HCT116 (cell line): ENCODE data around the gene TMEM42. TPM values are rescaled to one million over a fixed set of nuclear protein-coding genes. Genes with fewer than 3 reads are reported as not detected.

Source experiments
- ATAC-seq: fragments of 200-7000 bp; cut with Tn5 transposase; 2 replicates; pipeline ENCODE4 v1.9.1; 2020; ENCODE audit warnings: mild to moderate bottlenecking, moderate library complexity
- BruUV-seq: library from RNA; stranded (reverse); fragments of 400-500 nt; replicated peaks from 2 replicates; lab custom pipeline; 2021; lab: Mats Ljungman, UMichigan
- CTCF ChIA-PET: fragments of 300-600 bp; sonication (Branson Sonifier 250); formaldehyde crosslinking; loops from one replicate; lab custom pipeline; 2021; ENCODE audit warnings: antibody characterized with exemption; lab: Charles Lee
- POLR2A ChIA-PET: fragments of 300-600, 350-600 bp; sonication (Branson Sonifier 250); formaldehyde crosslinking; loops from one replicate; lab custom pipeline; 2021; ENCODE audit warnings: antibody characterized with exemption; lab: Charles Lee
- RAD21 ChIA-PET, 2 experiments: fragments of 300-600 bp; sonication (Branson Sonifier 250); formaldehyde crosslinking; loops; one replicate each; lab custom pipeline; 2023; ENCODE audit warnings: low total read pairs in 2 of 2; ENCODE audit not compliant: uncharacterized antibody in 2 of 2, unreplicated experiment in 2 of 2, low non-redundant PET in 1 of 2; lab: Charles Lee
- DNase-seq: peaks from one replicate; pipeline ENCODE4 v3.0.0-alpha.2; 2010; ENCODE audit warnings: low read depth, low spot score
- H2AFZ ChIP-seq: fragments of 200-600 bp; shearing (Covaris generic), sonication (generic); 2 replicates; pipeline ENCODE4 v1.6.1; 2017; ENCODE audit warnings: low read depth, mixed run types, mixed read lengths, antibody characterized with exemption, low read length; ENCODE audit not compliant: poor library complexity, severe bottlenecking
- H3K27ac ChIP-seq: 2 replicates; pipeline ENCODE4 v1.5.1; 2012; ENCODE audit warnings: low read depth, low read length
- H3K27me3 ChIP-seq: fragments of 200-600 bp; sonication (generic); 2 replicates; pipeline ENCODE4 v1.6.1; 2016; ENCODE audit warnings: mixed run types, low read length, mixed read lengths; ENCODE audit not compliant: insufficient read depth
- H3K36me3 ChIP-seq, 2 experiments: fragments of 200-500 bp in 1 of 2; fragments of 200-600 bp in 1 of 2; sonication (Bioruptor generic) in 1 of 2; sonication (generic) in 1 of 2; 2 replicates each; pipeline versions ENCODE4 v1.5.1 to v1.6.1; 2014 to 2016; ENCODE audit warnings: low read length in 2 of 2, inconsistent platforms in 1 of 2, mixed read lengths in 1 of 2, mixed run types in 1 of 2; ENCODE audit not compliant: insufficient read depth in 2 of 2, control insufficient read depth in 1 of 2
- H3K4me1 ChIP-seq, 2 experiments: fragments of 200-600 bp in 1 of 2; sonication (generic) in 1 of 2; 2 replicates each; pipeline versions ENCODE4 v1.5.1 to v1.6.1; 2012 to 2017; ENCODE audit warnings: low read length in 2 of 2, inconsistent platforms in 1 of 2, mild to moderate bottlenecking in 1 of 2, mixed read lengths in 1 of 2, mixed run types in 1 of 2, moderate library complexity in 1 of 2; ENCODE audit not compliant: insufficient read depth in 2 of 2, control insufficient read depth in 1 of 2
- H3K4me2 ChIP-seq: fragments of 200-600 bp; sonication (generic); 2 replicates; pipeline ENCODE4 v1.6.1; 2017; ENCODE audit warnings: mixed run types, low read length, mixed read lengths
- H3K4me3 ChIP-seq, 2 experiments: fragments of 200-600 bp in 1 of 2; sonication (generic) in 1 of 2; replicated peaks in 1 of 2; 2 replicates each; pipeline ENCODE4 v1.5.1; 2011 to 2016; ENCODE audit warnings: low read length in 2 of 2, control low read depth in 1 of 2, low read depth in 1 of 2, mild to moderate bottlenecking in 1 of 2, mixed read lengths in 1 of 2, mixed run types in 1 of 2
- H3K79me2 ChIP-seq: fragments of 200-600 bp; sonication (generic); 2 replicates; pipeline ENCODE4 v1.6.1; 2017; ENCODE audit warnings: mild to moderate bottlenecking, mixed run types, low read length, moderate library complexity, mixed read lengths; ENCODE audit not compliant: insufficient read depth
- H3K9ac ChIP-seq: fragments of 200-600 bp; sonication (generic); 2 replicates; pipeline ENCODE4 v1.6.1; 2016; ENCODE audit warnings: low read length, mixed read lengths
- H3K9me2 ChIP-seq: fragments of 200-600 bp; sonication (generic), shearing (Covaris generic); 2 replicates; pipeline ENCODE4 v1.6.1; 2017; ENCODE audit warnings: mixed run types, mild to moderate bottlenecking, moderate library complexity; ENCODE audit not compliant: insufficient read depth
- H3K9me3 ChIP-seq, 2 experiments: fragments of 200-500 bp in 1 of 2; fragments of 200-600 bp in 1 of 2; sonication (Bioruptor generic) in 1 of 2; sonication (generic) in 1 of 2; 2 replicates each; pipeline ENCODE4 v1.6.1; 2014 to 2017; ENCODE audit warnings: low read length in 2 of 2, mixed read lengths in 2 of 2, inconsistent platforms in 1 of 2, low read depth in 1 of 2, mild to moderate bottlenecking in 1 of 2, mixed run types in 1 of 2, moderate library complexity in 1 of 2; ENCODE audit not compliant: control insufficient read depth in 1 of 2, insufficient read depth in 1 of 2
- H4K20me1 ChIP-seq: fragments of 200-600 bp; sonication (generic), shearing (Covaris generic); 2 replicates; pipeline ENCODE4 v1.6.1; 2017; ENCODE audit warnings: mixed run types, mild to moderate bottlenecking, moderate library complexity; ENCODE audit not compliant: insufficient read depth
- CBX3 ChIP-seq: IDR thresholded peaks from 2 replicates; pipeline ENCODE4 v1.6.1; 2012; ENCODE audit warnings: low read depth
- CEBPB ChIP-seq: IDR thresholded peaks from 2 replicates; pipeline ENCODE4 v1.6.1; 2012; ENCODE audit warnings: low read depth
- EGR1 ChIP-seq: IDR thresholded peaks from 2 replicates; pipeline ENCODE4 v1.6.1; 2012; ENCODE audit warnings: low read depth
- EZH2phosphoT487 ChIP-seq: fragments of 200-600 bp; IDR thresholded peaks from 2 replicates; pipeline ENCODE4 v1.6.1; 2018; ENCODE audit warnings: antibody characterized with exemption, borderline replicate concordance
- FOSL1 ChIP-seq: IDR thresholded peaks from 2 replicates; pipeline ENCODE4 v1.6.1; 2012; ENCODE audit warnings: low read depth
- POLR2A ChIP-seq: IDR thresholded peaks from 2 replicates; pipeline ENCODE4 v1.7.0; 2011; ENCODE audit warnings: borderline replicate concordance; ENCODE audit not compliant: insufficient read depth, insufficient read length; ENCODE audit errors: extremely low read depth
- RAD21 ChIP-seq: IDR thresholded peaks from 2 replicates; pipeline ENCODE4 v1.6.1; 2012; ENCODE audit warnings: low read depth, mild to moderate bottlenecking
- SIN3A ChIP-seq: IDR thresholded peaks from 2 replicates; pipeline ENCODE4 v1.6.1; 2012; ENCODE audit warnings: low read depth
- SP1 ChIP-seq: IDR thresholded peaks from 2 replicates; pipeline ENCODE4 v1.6.1; 2012; ENCODE audit warnings: low read depth
- SRF ChIP-seq: IDR thresholded peaks from 2 replicates; pipeline ENCODE4 v1.6.1; 2012; ENCODE audit warnings: low read depth
- ZFX ChIP-seq: fragments of 450-650 bp; IDR thresholded peaks from 2 replicates; pipeline ENCODE4 v1.6.1; 2017
- ZNF274 ChIP-seq: fragments of 200-500 bp; sonication (Bioruptor generic); IDR thresholded peaks from 2 replicates; pipeline ENCODE4 v1.6.1; 2014; ENCODE audit warnings: mild to moderate bottlenecking, low read depth, low read length, inconsistent platforms
- intact Hi-C: fragments of 100-400 bp; cut with micrococcal nuclease; formaldehyde crosslinking; loops from 2 replicates; pipeline ENCODE4 v1.10.0; 2022
- total RNA-seq: library from RNA; stranded (reverse); gene quantifications from one replicate; pipeline ENCODE4 v1.2.1, GENCODE V29; 2021; ENCODE audit not compliant: unreplicated experiment
- TF ChIP-seq, protein P1 (sequence below): IDR thresholded peaks from 2 replicates; pipeline ENCODE4 v1.6.1; 2012
- TF ChIP-seq, protein P2 (sequence below): IDR thresholded peaks from 2 replicates; pipeline ENCODE4 v1.6.1; 2012
- TF ChIP-seq, protein P3 (sequence below): IDR thresholded peaks from 2 replicates; pipeline ENCODE4 v1.6.1; 2012; ENCODE audit warnings: low read depth

Gene TMEM42
- total RNA-seq, 1 experiment from 2014 or later, result 13.9 TPM

DNA sequence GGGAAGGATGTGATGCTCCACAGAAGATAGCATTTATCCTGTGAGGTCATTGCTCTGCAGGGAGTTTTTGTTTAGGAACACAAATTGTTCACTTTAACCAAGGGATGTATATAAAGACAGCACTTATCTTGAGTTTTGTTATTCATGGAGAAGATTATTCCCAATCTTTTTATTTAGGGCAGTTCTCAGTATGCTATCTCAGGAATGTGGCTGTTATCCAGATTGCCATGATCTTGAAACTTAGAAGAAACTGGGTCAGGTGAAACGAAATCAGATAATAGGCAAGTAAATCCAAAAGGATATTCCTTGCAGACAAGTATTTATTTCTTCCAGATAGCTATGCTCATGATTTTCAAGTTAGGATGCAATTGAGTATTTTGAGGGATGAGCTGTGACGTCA lies 19.3 kb upstream of the TMEM42 start:
- Histone ChIP-seq H3K27ac (no peak overlapping the region), H3K4me3 (no peak overlapping the region), H3K79me2 (no peaks in the 10 kb centered on the region), H3K4me1 (no peaks in the 10 kb centered on the region), H4K20me1 (no peaks in the 10 kb centered on the region), H3K9ac (no peak overlapping the region), H2AFZ (no peak overlapping the region), H3K27me3 (no peaks in the 10 kb centered on the region), H3K9me2 (no peaks in the 10 kb centered on the region), H3K9me3 (no peaks in the 10 kb centered on the region), H3K36me3 (peaks cover 11 to 51% of the 10 kb centered on the region in 2 experiments), H3K4me2 (no peak overlapping the region)
- BruUV-seq, result no TSS peak
- DNase-seq (no peak), ATAC-seq (no peak)
- intact Hi-C loops, result no loop called here
- RAD21 ChIA-PET, result no interaction called here
- POLR2A ChIA-PET, result no interaction called here
- CTCF ChIA-PET, result no interaction called here
- TF ChIP-seq EGR1 (no peak), SP1 (no peak), CEBPB (no peak), ZNF274 (no peak), SRF (no peak), FOSL1 (no peak)
- TF ChIP-seq, protein P1, sequence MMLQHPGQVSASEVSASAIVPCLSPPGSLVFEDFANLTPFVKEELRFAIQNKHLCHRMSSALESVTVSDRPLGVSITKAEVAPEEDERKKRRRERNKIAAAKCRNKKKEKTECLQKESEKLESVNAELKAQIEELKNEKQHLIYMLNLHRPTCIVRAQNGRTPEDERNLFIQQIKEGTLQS, result no peak
- TF ChIP-seq, protein P2, sequence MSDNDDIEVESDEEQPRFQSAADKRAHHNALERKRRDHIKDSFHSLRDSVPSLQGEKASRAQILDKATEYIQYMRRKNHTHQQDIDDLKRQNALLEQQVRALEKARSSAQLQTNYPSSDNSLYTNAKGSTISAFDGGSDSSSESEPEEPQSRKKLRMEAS, result no peak

DNA sequence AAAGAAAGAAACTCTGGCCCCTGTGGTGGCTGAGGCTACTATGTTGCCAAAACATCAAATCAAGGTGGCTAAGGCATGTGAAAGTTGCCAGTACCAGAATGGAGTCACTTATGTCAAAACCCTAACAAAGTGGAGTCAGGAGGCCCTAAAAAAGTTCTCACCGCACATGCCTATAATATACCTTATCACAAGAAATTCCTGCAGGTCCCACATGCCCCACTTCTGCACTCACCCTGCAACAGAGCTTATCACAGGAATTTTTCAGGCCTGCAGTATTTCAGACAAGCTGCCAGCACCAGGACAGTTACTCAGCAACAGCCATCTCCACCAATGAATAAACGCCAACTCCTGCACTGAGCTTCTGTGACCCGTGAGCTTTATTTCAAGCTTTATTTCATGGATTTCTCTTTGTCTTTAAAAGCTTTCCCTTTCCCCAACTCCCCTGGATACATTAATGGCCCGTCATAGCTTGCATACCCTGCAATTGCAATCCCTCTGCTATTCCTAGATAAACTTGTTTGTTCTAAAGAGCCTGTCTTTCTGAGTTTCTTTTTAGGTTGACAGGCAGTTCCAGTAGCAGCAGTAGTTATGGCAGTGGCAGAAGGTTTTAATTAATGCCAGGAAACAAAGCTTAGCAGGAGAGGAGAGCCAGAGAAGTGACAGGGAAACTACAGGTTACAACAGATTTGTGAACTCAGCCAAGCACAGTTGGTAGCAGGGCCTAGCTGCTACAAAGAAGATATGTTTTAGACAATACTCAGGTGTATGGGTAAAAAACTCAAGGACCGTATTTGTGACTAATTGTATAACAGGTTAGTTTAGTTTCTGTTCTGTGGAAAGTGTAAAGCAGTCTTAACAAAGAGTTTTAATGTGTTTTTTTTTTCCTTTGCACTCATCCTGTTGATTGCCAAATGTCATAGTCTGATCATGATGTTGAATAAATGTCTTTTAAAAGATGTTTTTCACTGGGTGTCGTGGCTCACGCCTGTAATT lies 15.9 kb upstream of the TMEM42 start:
- no peak overlapping the region for H3K4me2 ChIP-seq
- no peak overlapping the region for H2AFZ ChIP-seq
- ChIA-PET POLR2A (no interaction called here), CTCF (no interaction called here), RAD21 (no interaction called here)
- H4K20me1 ChIP-seq, result no peaks in the 10 kb centered on the region
- no TSS peak for BruUV-seq
- H3K27ac ChIP-seq, result no peak overlapping the region
- H3K4me3 ChIP-seq, result no peak overlapping the region
- peaks cover 11 to 34% of the 10 kb centered on the region in 2 experiments for H3K36me3 ChIP-seq
- H3K9me2 ChIP-seq, result no peaks in the 10 kb centered on the region
- no peaks in the 10 kb centered on the region for H3K9me3 ChIP-seq
- no peaks in the 10 kb centered on the region for H3K4me1 ChIP-seq
- no peak overlapping the region for H3K9ac ChIP-seq
- intact Hi-C loops, result no loop called here
- no peak for DNase-seq
- H3K27me3 ChIP-seq, result no peaks in the 10 kb centered on the region
- ATAC-seq, result no peak
- no peaks in the 10 kb centered on the region for H3K79me2 ChIP-seq
- TF ChIP-seq CBX3, result no peak
- TF ChIP-seq ZFX, result no peak
- TF ChIP-seq, protein P3, sequence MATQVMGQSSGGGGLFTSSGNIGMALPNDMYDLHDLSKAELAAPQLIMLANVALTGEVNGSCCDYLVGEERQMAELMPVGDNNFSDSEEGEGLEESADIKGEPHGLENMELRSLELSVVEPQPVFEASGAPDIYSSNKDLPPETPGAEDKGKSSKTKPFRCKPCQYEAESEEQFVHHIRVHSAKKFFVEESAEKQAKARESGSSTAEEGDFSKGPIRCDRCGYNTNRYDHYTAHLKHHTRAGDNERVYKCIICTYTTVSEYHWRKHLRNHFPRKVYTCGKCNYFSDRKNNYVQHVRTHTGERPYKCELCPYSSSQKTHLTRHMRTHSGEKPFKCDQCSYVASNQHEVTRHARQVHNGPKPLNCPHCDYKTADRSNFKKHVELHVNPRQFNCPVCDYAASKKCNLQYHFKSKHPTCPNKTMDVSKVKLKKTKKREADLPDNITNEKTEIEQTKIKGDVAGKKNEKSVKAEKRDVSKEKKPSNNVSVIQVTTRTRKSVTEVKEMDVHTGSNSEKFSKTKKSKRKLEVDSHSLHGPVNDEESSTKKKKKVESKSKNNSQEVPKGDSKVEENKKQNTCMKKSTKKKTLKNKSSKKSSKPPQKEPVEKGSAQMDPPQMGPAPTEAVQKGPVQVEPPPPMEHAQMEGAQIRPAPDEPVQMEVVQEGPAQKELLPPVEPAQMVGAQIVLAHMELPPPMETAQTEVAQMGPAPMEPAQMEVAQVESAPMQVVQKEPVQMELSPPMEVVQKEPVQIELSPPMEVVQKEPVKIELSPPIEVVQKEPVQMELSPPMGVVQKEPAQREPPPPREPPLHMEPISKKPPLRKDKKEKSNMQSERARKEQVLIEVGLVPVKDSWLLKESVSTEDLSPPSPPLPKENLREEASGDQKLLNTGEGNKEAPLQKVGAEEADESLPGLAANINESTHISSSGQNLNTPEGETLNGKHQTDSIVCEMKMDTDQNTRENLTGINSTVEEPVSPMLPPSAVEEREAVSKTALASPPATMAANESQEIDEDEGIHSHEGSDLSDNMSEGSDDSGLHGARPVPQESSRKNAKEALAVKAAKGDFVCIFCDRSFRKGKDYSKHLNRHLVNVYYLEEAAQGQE, result no peak
- TF ChIP-seq ZNF274, result no peak
- TF ChIP-seq, protein P2, result no peak
- TF ChIP-seq SIN3A, result no peak
- TF ChIP-seq EZH2phosphoT487, result no peak
- TF ChIP-seq POLR2A, result no peak
- no peak for TF ChIP-seq SP1
- TF ChIP-seq RAD21, result no peak
